ENCODE results near the gene ST6GAL1.
"Not testable (repeated sequence)": the region's sequence is repeated elsewhere in the genome, so short reads cannot be mapped to it uniquely, and the experiment has no call there.

Gene ST6GAL1

GRCh38 chr3:187025656-187026316 is 95.5 kb downstream of the ST6GAL1 start:
- peak; percentile 51 for DNase-seq

- DNase-seq: no peak
These were observed 96.0 kb downstream of the ST6GAL1 start for GRCh38 chr3:187026317-187026670.

GRCh38 chr3:187027531-187028278 is 97.4 kb downstream of the ST6GAL1 start:
- DNase-seq: peak; percentile 94

GRCh38 chr3:187031934-187032333 is 101.6 kb downstream of the ST6GAL1 start:
- DNase-seq: no peak

DNA sequence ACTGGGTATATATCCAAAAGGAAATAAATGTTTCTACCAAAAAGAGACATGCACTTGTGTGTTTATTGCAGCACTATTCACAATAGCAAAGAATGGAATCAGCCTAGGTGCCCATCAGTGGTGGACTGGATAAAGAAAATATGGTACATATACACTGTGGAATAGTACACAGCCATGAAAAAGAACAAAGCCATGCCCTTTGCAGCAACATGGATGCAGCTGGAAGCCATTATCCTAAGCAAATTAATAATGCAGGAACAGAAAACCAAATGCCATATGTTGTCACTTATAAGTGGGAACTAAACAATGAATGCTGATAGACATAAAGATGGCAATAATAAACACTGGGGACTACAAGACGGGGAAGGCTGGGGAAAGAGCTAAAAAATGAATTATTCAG is 106.1 kb downstream of the ST6GAL1 start:
- no peak for DNase-seq

- no peak for DNase-seq
These were observed 108.9 kb downstream of the ST6GAL1 start for GRCh38 chr3:187039100-187039722.

GRCh38 chr3:187039723-187040414 is 109.5 kb downstream of the ST6GAL1 start:
- no peak for DNase-seq

- DNase-seq: no peak
These were observed 110.4 kb downstream of the ST6GAL1 start for GRCh38 chr3:187040516-187041361.

- peak; percentile 87 for DNase-seq
These were observed 111.3 kb downstream of the ST6GAL1 start for GRCh38 chr3:187041362-187042307.

DNA sequence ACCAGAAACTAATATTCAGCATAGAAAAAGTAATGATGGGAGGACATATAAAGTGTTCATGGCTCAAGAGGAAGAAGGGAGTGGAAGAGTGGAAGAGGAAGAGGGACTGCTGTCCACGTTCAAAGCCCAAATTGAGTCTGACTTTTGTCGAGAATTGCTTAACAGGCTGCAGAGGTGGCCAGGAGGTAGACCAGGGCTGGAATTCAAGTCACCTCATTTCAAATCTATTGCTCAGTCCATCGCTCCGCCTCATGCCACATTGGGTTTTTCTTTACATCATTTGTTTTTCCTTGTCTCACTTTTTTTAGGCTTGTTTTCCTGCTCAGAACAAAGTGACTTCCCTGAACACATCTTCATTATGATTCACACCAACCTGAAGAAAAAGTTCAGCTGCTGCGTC is 112.0 kb downstream of the ST6GAL1 start:
- no peak for DNase-seq

DNA sequence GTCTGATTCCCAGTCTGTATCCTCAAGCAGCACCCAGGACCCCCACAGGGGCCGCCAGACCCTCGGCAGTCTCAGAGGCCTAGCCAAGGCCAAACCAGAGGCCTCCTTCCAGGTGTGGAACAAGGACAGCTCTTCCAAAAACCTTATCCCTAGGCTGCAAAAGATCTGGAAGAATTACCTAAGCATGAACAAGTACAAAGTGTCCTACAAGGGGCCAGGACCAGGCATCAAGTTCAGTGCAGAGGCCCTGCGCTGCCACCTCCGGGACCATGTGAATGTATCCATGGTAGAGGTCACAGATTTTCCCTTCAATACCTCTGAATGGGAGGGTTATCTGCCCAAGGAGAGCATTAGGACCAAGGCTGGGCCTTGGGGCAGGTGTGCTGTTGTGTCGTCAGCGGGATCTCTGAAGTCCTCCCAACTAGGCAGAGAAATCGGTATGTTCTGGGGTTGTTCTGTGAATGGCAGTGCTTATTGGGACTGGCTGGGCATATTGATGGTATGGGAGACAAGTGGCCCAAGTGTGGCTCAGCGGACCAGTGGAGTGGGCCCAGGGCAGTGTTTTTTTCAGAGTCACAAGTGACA is 112.6 kb downstream of the ST6GAL1 start:
- DNase-seq: no peak

GRCh38 chr3:187044206-187044605 is 113.9 kb downstream of the ST6GAL1 start:
- DNase-seq: no peak

- no peak for DNase-seq
These were observed 114.7 kb downstream of the ST6GAL1 start for GRCh38 chr3:187044867-187045552.

- DNase-seq: no peak
These were observed 115.7 kb downstream of the ST6GAL1 start for GRCh38 chr3:187046033-187046432.

DNA sequence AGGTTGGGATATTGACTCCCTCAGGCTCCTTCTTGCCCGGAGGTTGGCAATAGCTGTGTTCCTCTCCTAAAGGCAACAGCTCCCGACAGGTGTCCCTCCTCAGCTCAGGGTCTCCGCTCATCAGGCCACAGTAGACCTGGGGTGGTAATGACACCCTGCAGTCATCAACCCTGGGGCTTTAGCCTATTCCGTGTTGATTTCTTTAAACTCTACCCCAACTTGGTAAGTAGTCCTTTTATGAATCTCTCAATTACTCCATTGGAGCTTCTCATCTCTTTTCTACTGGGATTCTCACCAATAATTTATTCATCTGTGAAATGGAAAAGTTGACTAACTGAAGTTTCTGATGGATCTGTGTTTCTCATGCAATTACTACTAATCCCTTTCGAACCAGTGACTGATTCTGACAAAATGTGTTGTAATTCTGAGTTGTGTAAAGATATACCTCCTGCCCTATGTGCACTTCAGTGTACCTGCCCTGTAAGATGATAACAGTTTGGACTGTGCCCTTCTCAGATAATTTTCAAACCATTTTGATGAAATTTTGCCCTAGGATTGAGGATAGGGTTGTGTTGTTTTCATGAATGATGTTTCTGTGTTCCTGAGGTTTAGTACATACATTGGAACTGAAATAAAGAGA is 119.3 kb downstream of the ST6GAL1 start:
- DNase-seq: no peak

DNA sequence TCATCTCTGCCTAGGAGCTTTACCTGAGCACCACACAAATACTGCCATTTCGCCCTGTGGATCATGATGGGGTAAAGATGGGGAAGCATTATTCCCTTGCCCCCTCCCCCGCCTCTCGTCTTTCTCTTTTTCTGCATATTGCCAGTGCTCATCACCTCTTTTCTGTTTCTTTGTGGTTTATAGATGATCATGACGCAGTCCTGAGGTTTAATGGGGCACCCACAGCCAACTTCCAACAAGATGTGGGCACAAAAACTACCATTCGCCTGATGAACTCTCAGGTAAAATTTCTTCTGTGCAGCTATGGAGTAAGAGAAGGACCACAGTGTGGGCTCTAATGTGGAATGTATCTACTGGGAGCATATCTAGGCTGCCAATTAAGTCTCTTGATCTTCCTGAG is 120.7 kb downstream of the ST6GAL1 start:
- DNase-seq: no peak

DNA sequence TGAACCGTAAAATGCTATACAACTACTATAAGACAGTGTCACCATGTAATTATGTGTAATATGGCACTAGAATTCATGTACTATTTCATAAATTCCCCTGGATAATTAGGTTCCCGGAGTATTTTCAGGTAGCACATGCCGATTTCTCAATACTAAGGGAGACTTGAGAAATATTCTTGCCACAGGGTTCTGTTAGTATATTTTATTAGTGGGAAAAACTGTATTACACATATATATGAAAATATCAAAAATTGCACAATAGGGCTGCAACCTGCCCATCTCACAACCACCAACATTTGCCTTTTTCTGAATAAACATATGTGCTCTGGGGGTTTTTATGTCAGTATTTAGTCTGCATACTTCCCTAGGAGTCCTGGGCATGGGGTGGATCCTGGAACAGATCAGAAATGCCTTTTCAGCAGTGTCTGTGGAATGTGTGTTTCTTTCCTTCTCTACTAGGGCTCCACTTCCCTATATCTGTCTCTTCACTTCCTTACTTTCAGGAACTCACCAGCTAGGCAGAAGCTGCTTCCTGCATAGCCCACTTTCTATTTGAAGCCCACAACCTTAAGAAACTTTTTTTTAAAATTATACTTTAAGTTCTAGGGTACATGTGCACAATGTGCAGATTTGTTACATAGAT is 121.5 kb downstream of the ST6GAL1 start:
- no peak for DNase-seq

DNA sequence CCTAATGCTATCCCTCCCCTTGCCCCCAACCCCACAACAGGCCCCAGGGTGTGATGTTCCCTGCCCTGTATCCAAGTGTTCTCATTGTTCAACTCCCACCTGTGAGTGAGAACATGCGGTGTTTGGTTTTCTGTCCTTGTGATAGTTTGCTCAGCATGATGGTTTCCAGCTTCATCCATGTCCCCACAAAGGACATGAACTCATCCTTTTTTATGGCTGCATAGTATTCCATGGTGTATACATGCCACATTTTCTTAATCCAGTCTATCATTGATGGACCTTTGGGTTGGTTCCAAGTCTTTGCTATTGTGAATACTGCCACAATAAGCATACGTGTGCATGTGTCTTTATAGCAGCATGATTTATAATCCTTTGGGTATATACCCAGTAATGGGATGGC is 122.1 kb downstream of the ST6GAL1 start:
- not testable (repeated sequence) for DNase-seq

- DNase-seq: not testable (repeated sequence)
These were observed 124.1 kb downstream of the ST6GAL1 start for GRCh38 chr3:187054433-187054832.
